HG03103 (cell line): ENCODE data around the gene SERPINA5.
"Not testable (repeated sequence)": the region's sequence is repeated elsewhere in the genome, so short reads cannot be mapped to it uniquely, and the experiment has no call there.

Experiments
- ATAC-seq: cut with Tn5 transposase; IDR thresholded peaks from one replicate; pipeline ENCODE4 v1.9.1; 2021; ENCODE audit warnings: low read depth; ENCODE audit not compliant: unreplicated experiment

Gene SERPINA5

DNA sequence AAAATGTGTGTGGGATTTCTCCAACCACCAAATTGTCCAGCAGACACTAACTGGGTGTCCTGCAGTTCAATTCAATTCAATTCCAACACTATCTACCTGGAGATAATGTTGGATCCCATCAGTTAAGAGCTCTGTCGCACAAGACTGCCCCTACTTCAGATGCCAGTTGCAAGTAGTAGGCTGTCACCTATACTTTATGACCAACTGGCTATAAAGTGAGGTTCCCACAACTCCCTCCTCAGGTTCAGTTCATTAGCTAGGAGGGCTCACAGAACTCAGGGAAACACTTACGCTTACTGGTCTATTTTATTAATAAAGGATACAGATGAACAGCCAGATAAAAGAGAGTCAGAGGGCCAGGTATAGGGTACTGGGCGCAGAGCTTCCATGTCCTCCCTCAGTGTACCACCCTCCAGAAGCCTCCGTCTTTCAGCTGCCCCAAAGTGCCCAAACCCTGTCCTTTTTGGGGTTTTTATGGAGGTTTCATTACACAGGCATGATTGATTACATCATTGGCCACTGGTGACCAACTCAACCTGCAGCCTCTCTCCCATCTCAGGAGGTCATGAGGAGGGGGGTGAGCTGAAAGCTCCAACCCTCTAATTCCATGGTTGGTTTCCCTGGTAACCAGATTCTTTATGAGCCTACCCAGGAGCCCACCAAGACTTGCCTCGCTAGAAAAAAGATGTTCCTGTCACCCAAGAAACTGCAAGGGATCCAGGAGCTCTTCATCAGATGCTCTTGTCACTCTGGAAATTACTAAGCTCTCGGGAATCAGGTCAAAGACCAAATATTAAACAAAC is 7.5 kb upstream of the SERPINA5 start:
- ATAC-seq, result no peak

- no peak for ATAC-seq
Observed at GRCh38 chr14:94574336-94574735, 6.9 kb upstream of the SERPINA5 start.

GRCh38 chr14:94575730-94576585 is 5.3 kb upstream of the SERPINA5 start:
- no peak for ATAC-seq

DNA sequence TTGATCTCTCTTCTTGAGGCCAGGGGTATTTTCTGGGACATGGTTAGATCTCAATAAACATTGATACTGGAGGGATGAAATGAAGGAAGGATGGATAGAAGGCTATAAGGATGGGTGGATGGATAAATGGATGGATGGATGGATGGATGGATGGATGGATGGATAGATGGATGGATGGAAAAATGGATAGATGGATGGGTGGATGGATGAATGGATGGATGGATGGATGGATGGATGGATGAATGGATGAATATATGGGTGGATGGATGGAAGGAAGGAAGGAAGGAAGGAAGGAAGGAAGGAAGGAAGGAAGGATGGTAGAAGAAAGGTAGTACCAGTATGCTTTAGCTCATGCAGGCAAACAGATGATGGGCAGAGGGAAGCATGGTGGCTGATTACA is 3.8 kb upstream of the SERPINA5 start:
- ATAC-seq, result not testable (repeated sequence)

GRCh38 chr14:94578712-94579111 is 2.5 kb upstream of the SERPINA5 start:
- ATAC-seq, result no peak

DNA sequence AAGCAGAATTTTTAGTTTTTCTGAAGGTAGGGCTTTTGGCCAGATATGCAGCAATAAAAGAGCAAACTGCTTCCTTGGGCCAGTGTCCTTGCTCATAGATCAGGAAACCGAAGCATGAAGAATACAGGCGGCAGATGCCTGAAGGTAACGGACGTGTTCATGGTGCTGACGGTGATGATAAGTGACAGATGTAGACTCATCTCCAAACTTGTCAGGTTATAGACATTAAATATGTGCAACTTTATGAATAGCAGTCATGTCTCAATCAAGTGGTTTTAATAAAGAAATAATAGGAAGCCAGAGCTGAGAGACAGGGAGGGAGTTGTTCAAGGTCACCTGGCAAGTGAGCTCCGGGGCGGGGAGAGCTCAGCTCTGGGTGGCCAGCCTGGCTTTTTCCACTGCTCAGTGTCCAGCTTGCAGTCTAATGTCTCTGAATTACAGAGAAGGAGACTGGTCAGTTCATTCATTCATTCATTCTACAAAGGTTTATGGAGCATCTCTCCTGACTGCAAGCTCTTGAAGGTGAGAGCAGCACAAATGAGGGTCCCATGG is 1.0 kb downstream of the SERPINA5 start:
- ATAC-seq, result no peak

GRCh38 chr14:94582851-94583250 is 1.6 kb downstream of the SERPINA5 start:
- no peak for ATAC-seq

DNA sequence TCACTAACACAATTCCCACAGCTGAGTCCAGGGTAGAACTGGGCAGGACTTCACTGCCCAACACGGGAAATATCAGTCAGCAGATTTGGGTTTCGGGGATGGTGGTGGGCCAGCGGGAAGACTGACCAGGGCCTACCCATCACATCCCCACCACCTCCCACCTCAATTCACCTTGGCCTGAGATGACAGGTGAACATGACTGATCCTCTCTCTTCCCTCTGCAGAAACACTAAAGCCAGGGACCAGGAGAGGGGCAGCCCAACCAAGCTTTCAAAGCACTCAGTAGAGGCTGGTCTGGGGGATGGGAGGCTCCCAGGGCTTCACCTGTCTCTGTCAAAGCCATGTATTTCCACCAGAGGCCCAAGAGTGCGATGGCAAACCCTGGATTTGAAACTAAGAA is 2.3 kb downstream of the SERPINA5 start:
- no peak for ATAC-seq

GRCh38 chr14:94584591-94585280 is 3.5 kb downstream of the SERPINA5 start:
- no peak for ATAC-seq

DNA sequence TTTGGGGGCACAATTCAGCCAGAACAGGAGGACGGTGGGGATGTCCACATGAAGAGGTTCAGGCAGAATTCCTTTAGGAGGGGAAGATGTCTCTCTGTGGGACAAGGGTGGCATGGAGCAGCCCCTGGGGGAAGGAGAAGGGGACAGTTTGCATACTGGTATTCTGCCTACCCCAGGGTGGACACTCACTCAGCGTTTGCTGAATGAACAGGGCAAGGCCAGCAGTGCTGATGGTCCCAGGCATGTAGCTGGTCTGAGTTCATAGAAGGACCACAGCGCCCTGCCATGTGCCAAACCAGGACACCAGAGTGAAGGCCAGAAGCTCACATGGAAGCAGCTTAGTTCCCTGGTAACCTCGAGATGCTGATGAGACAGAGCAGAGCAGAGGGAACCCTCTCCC is 5.4 kb downstream of the SERPINA5 start:
- ATAC-seq, result no peak

GRCh38 chr14:94588311-94588710 is 7.1 kb downstream of the SERPINA5 start:
- no peak for ATAC-seq

DNA sequence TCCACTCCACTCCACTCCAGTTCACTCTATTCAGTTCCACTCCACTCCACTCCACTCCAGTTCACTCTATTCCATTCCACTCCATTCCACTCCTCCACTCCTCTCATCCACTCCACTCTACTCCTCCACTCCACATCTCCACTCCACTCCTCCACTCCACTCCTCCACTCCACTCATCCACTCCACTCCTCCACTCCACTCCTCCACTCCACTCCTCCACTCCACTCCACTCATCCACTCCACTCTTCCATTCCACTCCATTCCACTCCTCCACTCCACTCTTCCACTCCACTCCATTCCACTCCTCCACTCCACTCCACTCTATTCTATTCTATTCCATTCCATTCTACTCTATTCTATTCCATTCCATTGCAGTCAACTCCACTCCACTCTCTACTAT is 9.8 kb downstream of the SERPINA5 start:
- ATAC-seq, result no peak

- ATAC-seq, result no peak
Observed at GRCh38 chr14:94591871-94592270, 10.6 kb downstream of the SERPINA5 start.

- no peak for ATAC-seq
Observed at GRCh38 chr14:94592457-94592856, 11.2 kb downstream of the SERPINA5 start.

DNA sequence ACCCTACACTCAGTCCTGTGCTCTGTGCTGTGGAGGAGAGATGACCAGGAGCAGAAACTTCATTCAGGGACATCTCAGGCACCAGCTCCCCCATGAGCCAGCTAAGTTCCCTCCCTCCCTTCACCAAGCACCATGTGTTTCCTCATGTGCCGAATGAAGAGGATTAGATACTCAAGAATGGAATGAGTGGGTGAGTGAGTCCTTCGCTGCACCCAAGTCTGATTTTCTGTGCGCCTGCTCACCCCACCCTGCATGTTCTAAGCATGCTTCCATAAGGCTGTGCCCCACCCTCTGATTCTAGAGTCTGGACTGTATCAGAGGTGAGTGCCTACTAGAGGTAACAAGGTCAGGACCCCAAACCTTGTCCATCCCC is 12.1 kb downstream of the SERPINA5 start:
- no peak for ATAC-seq

- no peak for ATAC-seq
Observed at GRCh38 chr14:94593749-94594431, 12.7 kb downstream of the SERPINA5 start.

DNA sequence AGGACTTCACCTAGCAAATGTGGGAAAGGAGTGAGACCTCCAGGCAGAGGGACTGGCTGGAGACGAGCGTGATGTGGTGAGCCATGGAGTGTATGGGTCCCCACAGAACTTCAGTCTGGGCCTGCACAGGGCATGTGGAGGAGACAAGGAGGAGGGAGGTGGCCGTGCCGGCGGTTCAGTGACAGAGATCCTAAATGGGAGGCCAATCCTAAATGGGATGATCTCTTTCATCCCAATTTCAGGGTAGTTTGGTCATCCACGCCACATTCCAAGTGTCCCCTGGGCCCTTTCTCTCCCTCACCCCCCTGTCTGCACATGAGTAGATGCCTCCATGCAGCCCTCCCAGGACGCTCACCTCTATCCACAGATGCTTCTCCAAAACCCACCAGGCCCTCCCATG is 13.2 kb downstream of the SERPINA5 start:
- no peak for ATAC-seq

- no peak for ATAC-seq
Observed at GRCh38 chr14:94595912-94596311, 14.7 kb downstream of the SERPINA5 start.

- ATAC-seq, result no peak
Observed at GRCh38 chr14:94596361-94596760, 15.1 kb downstream of the SERPINA5 start.

DNA sequence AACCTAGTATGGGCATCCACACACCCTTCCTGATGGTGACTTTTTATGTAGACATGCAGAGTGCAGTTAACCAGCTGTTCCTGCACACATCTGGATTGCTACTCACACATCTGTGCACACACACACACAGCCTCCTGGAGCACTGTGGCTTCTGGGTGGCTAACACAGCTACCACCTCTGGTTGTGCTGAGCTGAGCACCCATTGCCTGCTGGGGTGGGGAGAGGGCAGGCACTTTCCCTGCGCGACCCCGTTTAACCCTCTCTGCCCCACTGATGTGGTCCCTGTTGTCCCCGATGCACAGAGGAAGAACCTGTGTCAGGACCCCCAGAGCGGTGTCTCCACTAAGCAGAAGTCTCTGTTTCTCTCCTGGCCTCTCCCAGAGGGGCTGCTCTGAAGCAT is 16.6 kb downstream of the SERPINA5 start:
- no peak for ATAC-seq

DNA sequence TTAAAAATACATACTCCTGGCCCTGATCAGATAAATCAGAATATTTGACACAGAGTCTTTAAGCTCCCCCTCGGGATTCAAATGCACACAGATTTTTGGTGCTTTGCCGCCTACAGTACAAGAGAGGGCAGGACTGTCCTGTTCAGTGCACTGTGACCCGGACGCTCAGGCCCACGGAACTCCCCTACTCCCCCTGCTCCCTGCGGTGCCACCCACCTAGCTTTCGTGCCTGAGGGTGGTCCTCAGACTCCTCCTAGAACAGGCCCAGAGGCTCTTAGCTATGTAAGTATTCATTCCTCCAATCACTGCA is 17.2 kb downstream of the SERPINA5 start:
- no peak for ATAC-seq
